Measurements from ENCODE around the gene PIK3R4.

The PIK3R4 gene

GRCh38 chr3:130739848-130740247, 6.8 kb downstream of the PIK3R4 start:
- H3K4me1 ChIP-seq (ENCODE audit: insufficient read depth, low read length), result peaks cover 3% of the 10 kb centered on the region; the same call in 1 of the 2 replicates
- peaks cover 57% of the 10 kb centered on the region for H3K36me3 ChIP-seq (ENCODE audit: insufficient read depth, low read depth, low read length)
- no peaks in the 10 kb centered on the region for H3K9me3 ChIP-seq (ENCODE audit: insufficient read depth, low read depth, low read length)
- H3K9ac ChIP-seq (ENCODE audit: low read depth, low read length), result no peak overlapping the region
- no peak overlapping the region for H3K27ac ChIP-seq (ENCODE audit: low read length)
- no peak overlapping the region for H3K4me3 ChIP-seq (ENCODE audit: low read length)
- H3K27me3 ChIP-seq (ENCODE audit: insufficient read depth, low read length), result no peaks in the 10 kb centered on the region

- Histone ChIP-seq H3K4me3 (ENCODE audit: low read length) (no peak overlapping the region), H3K27me3 (ENCODE audit: insufficient read depth, low read length) (no peaks in the 10 kb centered on the region), H3K9me3 (ENCODE audit: insufficient read depth, low read depth, low read length) (no peaks in the 10 kb centered on the region), H3K27ac (ENCODE audit: low read length) (no peak overlapping the region), H3K9ac (ENCODE audit: low read depth, low read length) (no peak overlapping the region), H3K4me1 (ENCODE audit: insufficient read depth, low read length) (peaks cover 3% of the 10 kb centered on the region; the same call in 1 of the 2 replicates), H3K36me3 (ENCODE audit: insufficient read depth, low read depth, low read length) (peaks cover 58% of the 10 kb centered on the region)
Measured at GRCh38 chr3:130738241-130738640, 8.4 kb downstream of the PIK3R4 start.

DNA sequence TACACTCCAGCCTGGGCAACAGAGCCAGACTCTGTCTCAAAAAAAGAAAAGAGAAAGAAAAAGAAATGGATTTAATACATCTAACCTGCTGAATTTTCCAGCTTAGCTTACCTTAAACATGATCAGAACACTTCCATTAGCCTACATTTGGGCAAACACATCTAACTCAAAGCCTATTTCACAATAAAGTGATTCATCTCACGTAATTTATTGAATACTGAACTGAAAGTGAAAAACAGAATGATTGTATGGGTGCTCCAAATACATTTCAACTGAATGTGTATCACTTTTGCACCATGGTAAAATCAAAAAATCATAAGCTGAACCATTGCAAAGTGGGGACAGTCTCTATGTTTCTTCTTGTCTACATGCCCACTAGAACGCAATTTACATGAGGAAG, 9.0 kb downstream of the PIK3R4 start:
- peaks cover 59% of the 10 kb centered on the region for H3K36me3 ChIP-seq (ENCODE audit: insufficient read depth, low read depth, low read length)
- no peaks in the 10 kb centered on the region for H3K27me3 ChIP-seq (ENCODE audit: insufficient read depth, low read length)
- no peak overlapping the region for H3K9ac ChIP-seq (ENCODE audit: low read depth, low read length)
- H3K9me3 ChIP-seq (ENCODE audit: insufficient read depth, low read depth, low read length), result no peaks in the 10 kb centered on the region
- H3K4me3 ChIP-seq (ENCODE audit: low read length), result no peak overlapping the region
- no peak overlapping the region for H3K27ac ChIP-seq (ENCODE audit: low read length)
- H3K4me1 ChIP-seq (ENCODE audit: insufficient read depth, low read length), result no peaks in the 10 kb centered on the region

DNA sequence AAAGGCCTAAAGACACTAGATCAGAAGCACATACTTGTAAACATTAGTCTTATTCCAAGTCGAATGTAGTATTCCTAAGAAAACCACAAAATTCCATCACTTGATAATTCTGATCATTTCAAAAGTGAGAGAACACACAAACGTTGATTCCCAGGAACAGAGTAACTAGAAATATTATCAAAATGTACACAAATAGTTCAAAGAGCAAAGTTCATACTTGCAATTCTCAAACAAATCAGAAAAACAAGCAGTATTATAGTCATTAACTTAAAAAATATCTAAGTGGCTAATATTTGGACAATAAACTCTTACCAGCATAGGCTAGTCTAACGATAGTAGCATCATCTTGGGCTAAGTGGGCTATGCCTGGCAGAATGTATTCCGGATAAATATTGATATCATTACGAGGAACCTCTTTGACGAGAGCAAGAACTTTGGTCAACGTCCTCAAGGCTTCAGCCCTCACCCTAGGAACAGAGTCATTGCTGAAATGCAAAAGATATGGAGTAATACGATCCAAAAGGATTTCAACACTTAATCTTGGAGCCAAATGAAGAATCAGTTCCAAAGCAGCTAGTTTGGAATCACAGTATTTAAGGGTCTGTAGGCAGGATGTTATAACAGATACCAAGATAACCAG, 13.3 kb downstream of the PIK3R4 start:
- Histone ChIP-seq H3K27me3 (ENCODE audit: insufficient read depth, low read length) (no peaks in the 10 kb centered on the region), H3K9me3 (ENCODE audit: insufficient read depth, low read depth, low read length) (no peaks in the 10 kb centered on the region), H3K27ac (ENCODE audit: low read length) (no peak overlapping the region), H3K4me1 (ENCODE audit: insufficient read depth, low read length) (no peaks in the 10 kb centered on the region), H3K9ac (ENCODE audit: low read depth, low read length) (no peak overlapping the region), H3K4me3 (ENCODE audit: low read length) (no peak overlapping the region), H3K36me3 (ENCODE audit: insufficient read depth, low read depth, low read length) (peaks cover 39% of the 10 kb centered on the region)

DNA sequence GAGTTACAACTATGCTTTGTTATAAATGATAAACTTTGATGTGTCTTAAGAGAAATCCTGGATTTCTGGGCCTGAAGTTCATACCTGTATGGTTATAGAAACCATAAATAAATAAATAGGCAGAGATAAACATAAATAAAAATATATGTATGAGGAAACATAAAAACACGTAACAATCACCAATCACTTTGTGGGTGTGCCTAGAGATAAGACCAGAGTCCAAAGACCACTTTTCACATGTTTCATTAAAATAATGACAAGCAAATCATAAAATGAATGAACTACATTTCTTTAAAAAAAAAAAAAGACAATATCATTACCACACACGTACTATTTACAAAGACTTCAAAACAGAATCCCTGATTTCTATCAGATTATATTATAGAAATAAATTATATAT, 14.1 kb downstream of the PIK3R4 start:
- Histone ChIP-seq H3K4me1 (ENCODE audit: insufficient read depth, low read length) (no peaks in the 10 kb centered on the region), H3K27me3 (ENCODE audit: insufficient read depth, low read length) (no peaks in the 10 kb centered on the region), H3K36me3 (ENCODE audit: insufficient read depth, low read depth, low read length) (peaks cover 39% of the 10 kb centered on the region), H3K4me3 (ENCODE audit: low read length) (no peak overlapping the region), H3K9ac (ENCODE audit: low read depth, low read length) (no peak overlapping the region), H3K27ac (ENCODE audit: low read length) (no peak overlapping the region), H3K9me3 (ENCODE audit: insufficient read depth, low read depth, low read length) (no peaks in the 10 kb centered on the region)

GRCh38 chr3:130731817-130732216, 14.8 kb downstream of the PIK3R4 start:
- no peaks in the 10 kb centered on the region for H3K9me3 ChIP-seq (ENCODE audit: insufficient read depth, low read depth, low read length)
- H3K36me3 ChIP-seq (ENCODE audit: insufficient read depth, low read depth, low read length), result peaks cover 39% of the 10 kb centered on the region
- no peak overlapping the region for H3K4me3 ChIP-seq (ENCODE audit: low read length)
- no peak overlapping the region for H3K9ac ChIP-seq (ENCODE audit: low read depth, low read length)
- no peaks in the 10 kb centered on the region; the same call in 1 of the 2 replicates for H3K4me1 ChIP-seq (ENCODE audit: insufficient read depth, low read length)
- H3K27ac ChIP-seq (ENCODE audit: low read length), result no peak overlapping the region
- no peaks in the 10 kb centered on the region for H3K27me3 ChIP-seq (ENCODE audit: insufficient read depth, low read length)

DNA sequence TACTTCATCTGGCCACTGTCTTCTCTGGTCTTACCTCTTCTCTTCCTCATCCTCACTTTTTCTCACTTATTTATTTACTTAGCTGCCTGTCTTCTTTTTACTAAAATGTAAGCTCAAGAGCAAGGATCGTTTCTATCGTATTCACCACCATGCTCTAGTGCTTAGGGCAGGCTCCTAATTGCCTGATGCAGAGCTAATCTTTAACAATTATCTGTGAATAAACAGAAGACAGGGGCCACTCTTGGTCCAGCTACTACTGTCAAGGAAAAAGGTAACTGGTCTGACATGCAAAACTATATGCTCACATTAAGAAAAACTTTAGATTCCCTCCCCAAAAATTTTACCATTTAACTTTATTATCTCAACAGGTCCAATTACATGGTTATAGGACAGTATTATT, 17.5 kb downstream of the PIK3R4 start:
- peaks cover 22% of the 10 kb centered on the region; the same call in 1 of the 2 replicates for H3K36me3 ChIP-seq (ENCODE audit: insufficient read depth, low read depth, low read length)
- no peak overlapping the region for H3K9ac ChIP-seq (ENCODE audit: low read depth, low read length)
- H3K27me3 ChIP-seq (ENCODE audit: insufficient read depth, low read length), result no peaks in the 10 kb centered on the region
- H3K4me1 ChIP-seq (ENCODE audit: insufficient read depth, low read length), result no peaks in the 10 kb centered on the region; the same call in 1 of the 2 replicates
- H3K27ac ChIP-seq (ENCODE audit: low read length), result no peak overlapping the region
- no peak overlapping the region for H3K4me3 ChIP-seq (ENCODE audit: low read length)
- no peaks in the 10 kb centered on the region for H3K9me3 ChIP-seq (ENCODE audit: insufficient read depth, low read depth, low read length)

DNA sequence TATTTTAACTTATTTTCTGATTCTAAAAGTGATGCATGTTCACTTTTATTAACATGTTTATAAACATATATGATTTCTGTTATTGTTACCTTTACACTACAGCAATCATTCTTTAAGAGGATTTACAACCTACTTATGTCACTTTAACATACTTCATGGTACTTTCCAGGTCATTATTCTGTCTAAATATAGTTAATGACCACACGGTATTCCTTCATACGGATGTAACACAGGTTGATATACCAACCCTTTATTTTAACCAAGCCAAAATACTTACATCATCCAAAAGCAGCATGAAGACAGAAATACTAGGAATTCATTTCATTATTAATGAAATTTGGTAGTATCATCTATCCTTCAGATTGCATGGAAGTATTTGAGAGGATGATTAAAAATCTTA, 18.6 kb downstream of the PIK3R4 start:
- no peak overlapping the region for H3K27ac ChIP-seq (ENCODE audit: low read length)
- H3K4me3 ChIP-seq (ENCODE audit: low read length), result no peak overlapping the region
- peaks cover 16% of the 10 kb centered on the region; the same call in 1 of the 2 replicates for H3K36me3 ChIP-seq (ENCODE audit: insufficient read depth, low read depth, low read length)
- no peaks in the 10 kb centered on the region; the same call in 1 of the 2 replicates for H3K4me1 ChIP-seq (ENCODE audit: insufficient read depth, low read length)
- no peaks in the 10 kb centered on the region for H3K27me3 ChIP-seq (ENCODE audit: insufficient read depth, low read length)
- no peak overlapping the region for H3K9ac ChIP-seq (ENCODE audit: low read depth, low read length)
- no peaks in the 10 kb centered on the region for H3K9me3 ChIP-seq (ENCODE audit: insufficient read depth, low read depth, low read length)

- H3K9ac ChIP-seq (ENCODE audit: low read depth, low read length), result no peak overlapping the region
- H3K4me3 ChIP-seq (ENCODE audit: low read length), result no peak overlapping the region
- no peak overlapping the region for H3K27ac ChIP-seq (ENCODE audit: low read length)
- H3K27me3 ChIP-seq (ENCODE audit: insufficient read depth, low read length), result no peaks in the 10 kb centered on the region
- H3K36me3 ChIP-seq (ENCODE audit: insufficient read depth, low read depth, low read length), result peaks cover 19% of the 10 kb centered on the region; the same call in 1 of the 2 replicates
- no peaks in the 10 kb centered on the region; the same call in 1 of the 2 replicates for H3K4me1 ChIP-seq (ENCODE audit: insufficient read depth, low read length)
- no peaks in the 10 kb centered on the region for H3K9me3 ChIP-seq (ENCODE audit: insufficient read depth, low read depth, low read length)
Measured at GRCh38 chr3:130725746-130726145, 20.9 kb downstream of the PIK3R4 start.

GRCh38 chr3:130715616-130716015, 31.0 kb downstream of the PIK3R4 start:
- no peaks in the 10 kb centered on the region for H3K4me1 ChIP-seq (ENCODE audit: insufficient read depth, low read length)
- no peak overlapping the region for H3K9ac ChIP-seq (ENCODE audit: low read depth, low read length)
- H3K27me3 ChIP-seq (ENCODE audit: insufficient read depth, low read length), result no peaks in the 10 kb centered on the region
- H3K36me3 ChIP-seq (ENCODE audit: insufficient read depth, low read depth, low read length), result peaks cover 55% of the 10 kb centered on the region
- no peak overlapping the region for H3K27ac ChIP-seq (ENCODE audit: low read length)
- H3K9me3 ChIP-seq (ENCODE audit: insufficient read depth, low read depth, low read length), result no peaks in the 10 kb centered on the region
- H3K4me3 ChIP-seq (ENCODE audit: low read length), result no peak overlapping the region

GRCh38 chr3:130712718-130713423, 33.8 kb downstream of the PIK3R4 start:
- Histone ChIP-seq H3K4me3 (ENCODE audit: low read length) (no peak overlapping the region), H3K36me3 (ENCODE audit: insufficient read depth, low read depth, low read length) (peaks cover 57% of the 10 kb centered on the region), H3K27me3 (ENCODE audit: insufficient read depth, low read length) (no peaks in the 10 kb centered on the region)

More at GRCh38 chr3:130712718-130713423, 33.8 kb downstream of the PIK3R4 start:
- no peak overlapping the region for H3K9ac ChIP-seq (ENCODE audit: low read depth, low read length)
- no peaks in the 10 kb centered on the region for H3K4me1 ChIP-seq (ENCODE audit: insufficient read depth, low read length)
- no peak overlapping the region for H3K27ac ChIP-seq (ENCODE audit: low read length)
- H3K9me3 ChIP-seq (ENCODE audit: insufficient read depth, low read depth, low read length), result no peaks in the 10 kb centered on the region

Measured in iPS-20b (cell line).